GM18870 (cell line): ENCODE measurements around the gene PUDP.
"Not testable (repeated sequence)": the region's sequence is repeated elsewhere in the genome, so short reads cannot be mapped to it uniquely, and the experiment has no call there.

ENCODE experiments used
- ATAC-seq: cut with Tn5 transposase; IDR thresholded peaks from one replicate; pipeline ENCODE4 v1.9.1; 2021; ENCODE audit warnings: moderate library complexity; ENCODE audit not compliant: unreplicated experiment

PUDP gene

GRCh38 chrX:7110821-7111276 is 37.1 kb downstream of the PUDP start:
- peak; percentile 49 for ATAC-seq

- peak; percentile 65 for ATAC-seq
Measured at GRCh38 chrX:7109838-7110793, 37.8 kb downstream of the PUDP start.

GRCh38 chrX:7109049-7109531 is 38.9 kb downstream of the PUDP start:
- no peak for ATAC-seq

GRCh38 chrX:7108030-7108429 is 39.9 kb downstream of the PUDP start:
- ATAC-seq, result no peak

- ATAC-seq, result no peak
Measured at GRCh38 chrX:7106649-7107048, 41.3 kb downstream of the PUDP start.

GRCh38 chrX:7102119-7102518 is 45.8 kb downstream of the PUDP start:
- no peak for ATAC-seq

- no peak for ATAC-seq
Measured at GRCh38 chrX:7100022-7100421, 47.9 kb downstream of the PUDP start.

GRCh38 chrX:7095657-7096056 is 52.3 kb downstream of the PUDP start:
- not testable (repeated sequence) for ATAC-seq

- no peak for ATAC-seq
Measured at GRCh38 chrX:7093305-7093704, 54.6 kb downstream of the PUDP start.

GRCh38 chrX:7092543-7092942 is 55.4 kb downstream of the PUDP start:
- no peak for ATAC-seq

GRCh38 chrX:7091923-7092322 is 56.0 kb downstream of the PUDP start:
- no peak for ATAC-seq

- no peak for ATAC-seq
Measured at GRCh38 chrX:7090641-7091040, 57.3 kb downstream of the PUDP start.

- peak; percentile 41 for ATAC-seq
Measured at GRCh38 chrX:7088968-7089615, 58.9 kb downstream of the PUDP start.

- ATAC-seq, result no peak
Measured at GRCh38 chrX:7086384-7086783, 61.6 kb downstream of the PUDP start.

GRCh38 chrX:7085879-7086278 is 62.1 kb downstream of the PUDP start:
- no peak for ATAC-seq

GRCh38 chrX:7084841-7085240 is 63.1 kb downstream of the PUDP start:
- ATAC-seq, result no peak

- ATAC-seq, result peak; percentile 97
Measured at GRCh38 chrX:7083468-7084396, 64.2 kb downstream of the PUDP start.

- ATAC-seq, result no peak
Measured at GRCh38 chrX:7083021-7083420, 64.9 kb downstream of the PUDP start.

- no peak for ATAC-seq
Measured at GRCh38 chrX:7082556-7082955, 65.4 kb downstream of the PUDP start.

GRCh38 chrX:7077241-7078230 is 70.4 kb downstream of the PUDP start:
- ATAC-seq, result no peak
